NCI-H1092 treated with DMSO at 0.1 percent for 48 hours (cell line): ENCODE data around the gene ETV6.
A peak's percentile ranks its signal among the peaks of the same experiment; 100 is the strongest.

Source experiments
- DNase-seq: peaks from one replicate; lab custom pipeline; 2025; lab: John Stamatoyannopoulos, UW

Gene ETV6

DNA sequence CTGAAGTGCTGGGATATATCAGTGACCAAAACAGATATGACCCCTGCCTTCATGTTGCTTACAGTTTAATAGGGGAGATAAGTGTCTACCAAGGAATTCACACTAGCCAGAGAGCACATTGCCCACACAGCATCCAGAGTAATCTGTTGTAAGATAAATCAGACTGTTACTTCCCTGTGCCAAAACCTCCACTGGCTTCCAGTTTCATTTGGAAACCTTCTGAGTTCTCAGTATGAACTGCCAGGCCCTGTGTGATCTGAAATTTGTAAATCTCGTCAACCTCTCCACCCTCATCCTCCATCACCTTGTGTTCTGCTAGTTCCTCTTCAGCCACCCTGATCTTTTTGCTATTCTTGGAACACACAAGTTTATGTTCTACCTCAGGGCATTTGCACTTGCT lies 154.7 kb downstream of the ETV6 start:
- no peak for DNase-seq

DNA sequence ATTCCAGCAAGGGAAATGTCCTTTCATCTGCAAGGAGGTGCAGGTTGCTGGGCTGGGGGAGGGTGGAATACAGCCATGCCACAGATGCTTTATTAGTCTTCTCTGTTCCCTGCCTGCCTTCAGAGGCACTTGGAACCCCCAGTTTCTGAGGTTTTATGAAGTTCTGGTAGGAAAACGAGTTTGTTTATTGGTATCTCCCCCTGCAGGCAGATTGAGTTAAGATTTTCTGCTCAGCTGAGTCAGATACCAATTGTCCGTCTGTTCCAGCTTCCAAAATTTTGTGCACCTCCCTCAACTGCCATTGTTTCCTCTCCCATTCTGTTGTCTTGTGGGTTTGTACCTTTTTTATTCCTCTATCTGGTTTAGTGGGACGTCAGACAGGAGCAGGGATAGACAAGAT lies 155.6 kb downstream of the ETV6 start:
- DNase-seq: no peak

GRCh38 chr12:11805680-11806079 lies 156.2 kb downstream of the ETV6 start:
- no peak for DNase-seq

DNA sequence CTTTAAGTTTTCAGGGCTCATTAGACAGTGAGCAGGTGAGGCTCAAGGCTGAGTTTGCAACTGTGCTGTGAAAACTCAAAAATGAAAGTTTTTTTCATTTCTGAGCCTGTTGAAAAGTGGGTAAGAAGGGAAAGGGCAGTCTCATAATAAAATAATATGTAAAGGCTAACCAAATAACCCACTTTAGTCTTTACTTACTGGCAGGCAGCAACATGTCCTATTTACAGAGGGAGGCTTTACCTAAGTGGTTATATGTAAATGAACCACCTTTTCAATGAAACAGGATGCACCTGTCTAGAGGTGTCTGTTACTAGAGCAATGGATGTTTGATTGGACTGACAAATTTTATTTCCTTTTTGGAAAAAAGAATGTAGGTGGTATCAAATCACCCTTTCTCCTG lies 158.0 kb downstream of the ETV6 start:
- DNase-seq: peak; percentile 53

GRCh38 chr12:11808931-11809330 lies 159.5 kb downstream of the ETV6 start:
- DNase-seq: no peak

DNA sequence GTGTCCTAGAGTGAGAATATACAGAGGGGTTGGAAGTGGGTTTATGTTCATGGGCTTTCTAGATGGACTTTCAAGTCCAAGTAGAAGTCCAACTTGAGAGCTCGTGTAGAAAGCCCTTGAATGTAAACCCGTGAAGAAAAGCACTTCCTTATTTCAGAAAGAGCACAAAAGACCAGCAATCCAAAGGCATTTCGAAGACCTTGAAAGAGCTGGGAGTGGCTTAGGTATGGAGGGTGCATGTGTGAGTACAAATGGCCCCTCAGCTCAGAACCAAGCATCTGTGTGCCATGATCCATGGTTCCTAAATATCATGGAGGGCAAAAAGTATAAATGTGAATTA lies 160.7 kb downstream of the ETV6 start:
- no peak for DNase-seq

DNA sequence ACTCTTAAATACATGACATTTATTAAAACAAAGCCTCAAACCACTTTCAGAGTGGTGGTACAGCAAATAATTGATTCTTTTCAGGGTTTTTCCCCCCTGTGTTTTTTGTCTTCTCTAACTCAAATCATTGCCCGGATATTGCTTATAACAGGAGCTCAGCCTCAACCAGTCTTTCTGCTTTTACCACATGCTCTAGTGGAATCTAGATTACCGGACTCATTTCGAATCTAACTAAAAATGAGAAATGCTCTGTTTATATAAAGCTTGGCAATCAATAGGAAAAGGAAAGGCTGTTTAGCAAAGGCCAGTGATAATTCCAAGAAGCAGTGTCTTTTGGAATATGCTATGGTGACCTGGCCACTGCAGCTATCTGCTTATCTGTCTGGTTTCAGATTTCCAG lies 161.5 kb downstream of the ETV6 start:
- no peak for DNase-seq

- DNase-seq: no peak
Measured at GRCh38 chr12:11812241-11812585, 162.7 kb downstream of the ETV6 start.

- DNase-seq: peak; percentile 63
Measured at GRCh38 chr12:11812586-11813437, 163.3 kb downstream of the ETV6 start.

- no peak for DNase-seq
Measured at GRCh38 chr12:11813438-11813813, 164.0 kb downstream of the ETV6 start.

- no peak for DNase-seq
Measured at GRCh38 chr12:11814374-11814773, 164.9 kb downstream of the ETV6 start.

DNA sequence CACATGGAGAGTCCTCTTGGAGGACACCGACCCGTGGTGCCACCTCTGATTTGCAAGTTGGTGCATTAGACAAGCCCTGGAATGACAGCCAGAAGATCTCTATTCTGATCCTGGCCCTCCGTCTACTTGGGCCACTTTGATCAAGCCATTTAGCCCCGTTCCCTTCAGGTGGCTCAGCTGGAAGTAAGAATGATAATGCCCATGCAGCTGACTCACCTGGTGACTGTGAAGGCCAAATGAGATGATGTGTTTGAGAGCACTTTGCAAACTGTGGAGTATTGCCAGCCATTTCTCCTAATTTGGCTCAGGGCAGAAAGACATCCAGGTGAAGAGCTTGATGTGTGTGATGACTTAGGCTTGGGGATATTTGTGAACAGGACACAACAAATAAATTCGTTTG lies 165.9 kb downstream of the ETV6 start:
- no peak for DNase-seq

DNA sequence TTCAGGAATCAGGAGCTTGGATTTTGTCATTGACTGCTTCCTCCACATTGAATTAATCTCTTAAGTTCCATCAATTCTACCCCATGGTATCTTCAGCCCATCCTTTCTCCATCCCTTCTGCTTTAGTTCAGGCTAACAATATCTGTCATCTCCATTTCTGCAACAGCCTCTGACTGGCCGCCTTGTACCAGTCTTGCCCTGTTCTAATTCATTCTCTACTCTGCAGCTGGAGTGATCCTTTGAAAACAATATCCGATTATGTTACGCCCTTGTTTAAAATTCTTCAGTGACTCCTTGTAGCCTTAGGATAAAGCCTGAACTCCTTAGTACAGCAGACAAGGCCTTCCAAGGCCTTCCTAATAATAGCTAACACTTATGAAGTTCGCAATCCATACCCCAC lies 170.2 kb downstream of the ETV6 start:
- no peak for DNase-seq

- no peak for DNase-seq
Measured at GRCh38 chr12:11820476-11820875, 171.0 kb downstream of the ETV6 start.

DNA sequence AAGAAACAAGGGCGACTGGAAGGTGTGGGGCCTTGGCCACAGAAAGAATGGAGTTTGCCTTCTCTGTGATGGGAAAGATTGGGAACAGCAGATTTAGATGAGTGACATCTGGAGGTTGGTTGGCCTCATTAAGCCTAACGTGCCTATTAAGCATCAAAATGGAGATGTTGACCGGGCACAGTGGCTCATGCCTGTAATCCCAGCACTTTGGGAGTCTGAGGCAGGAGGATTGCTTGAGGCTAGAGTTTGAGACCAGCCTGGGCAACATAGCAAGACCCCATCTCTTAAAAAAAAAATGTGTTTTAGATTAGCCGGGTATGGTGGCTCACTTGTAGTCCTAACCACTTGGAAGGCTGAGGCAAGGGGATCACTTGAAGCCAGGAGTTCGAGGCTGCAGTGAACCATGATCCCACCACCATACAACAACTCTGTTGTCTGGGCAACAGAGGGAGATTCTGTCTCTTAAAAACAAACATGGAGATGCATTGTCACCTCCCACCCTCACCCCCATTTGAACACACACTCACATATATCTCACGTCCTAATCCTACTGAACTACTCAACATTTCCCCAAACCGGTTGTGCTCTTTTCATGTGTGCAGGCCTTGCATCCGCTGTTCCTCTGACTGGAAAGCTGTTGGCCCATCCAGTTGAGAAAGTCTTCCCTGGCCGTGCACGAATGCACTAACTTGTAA lies 172.1 kb downstream of the ETV6 start:
- no peak for DNase-seq

GRCh38 chr12:11822081-11822834 lies 172.8 kb downstream of the ETV6 start:
- no peak for DNase-seq

GRCh38 chr12:11823043-11823442 lies 173.6 kb downstream of the ETV6 start:
- DNase-seq: no peak

DNA sequence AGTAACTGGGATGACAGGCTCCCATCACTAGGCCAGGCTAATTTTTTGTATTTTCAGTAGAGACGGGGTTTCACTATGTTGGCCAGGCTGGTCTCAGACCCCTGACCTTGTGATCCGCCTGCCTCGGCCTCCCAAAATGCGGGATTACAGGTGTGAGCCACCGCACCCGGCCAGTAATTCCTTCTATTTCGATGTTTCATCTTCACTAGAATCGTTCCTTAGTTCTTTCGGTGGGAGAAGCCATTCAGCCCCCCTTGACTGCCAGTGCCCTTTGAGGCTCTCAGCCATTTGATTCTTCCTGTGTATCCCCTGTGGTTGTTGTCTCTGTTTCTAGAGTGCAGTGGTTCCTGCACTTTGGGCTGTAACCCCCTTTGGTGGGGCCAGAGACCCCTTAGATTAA lies 174.1 kb downstream of the ETV6 start:
- DNase-seq: no peak

- no peak for DNase-seq
Measured at GRCh38 chr12:11824069-11824468, 174.6 kb downstream of the ETV6 start.

DNA sequence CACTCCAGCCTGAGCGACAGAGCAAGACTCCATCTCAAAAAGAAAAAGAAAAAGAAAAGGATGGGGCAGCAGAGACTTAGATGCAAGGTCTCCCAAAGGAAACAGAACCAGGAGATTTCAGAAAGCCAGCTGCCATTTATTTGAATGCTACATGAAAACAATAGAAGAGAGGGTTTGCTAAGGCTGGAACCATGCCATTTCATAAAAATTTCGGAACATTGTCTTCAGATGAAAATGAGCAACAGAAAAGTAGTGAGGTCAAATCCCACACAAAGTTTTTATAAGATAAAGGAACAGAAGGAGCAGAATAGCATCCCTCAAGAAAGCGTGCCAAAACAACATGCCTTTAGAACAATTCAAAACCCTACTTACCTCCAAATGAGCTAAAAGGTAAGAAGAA lies 175.3 kb downstream of the ETV6 start:
- DNase-seq: no peak

- DNase-seq: no peak
Measured at GRCh38 chr12:11825278-11825677, 175.8 kb downstream of the ETV6 start.

- DNase-seq: no peak
Measured at GRCh38 chr12:11826574-11826973, 177.1 kb downstream of the ETV6 start.
